Measurements from ENCODE around the gene FGFBP1.

FGFBP1 gene

DNA sequence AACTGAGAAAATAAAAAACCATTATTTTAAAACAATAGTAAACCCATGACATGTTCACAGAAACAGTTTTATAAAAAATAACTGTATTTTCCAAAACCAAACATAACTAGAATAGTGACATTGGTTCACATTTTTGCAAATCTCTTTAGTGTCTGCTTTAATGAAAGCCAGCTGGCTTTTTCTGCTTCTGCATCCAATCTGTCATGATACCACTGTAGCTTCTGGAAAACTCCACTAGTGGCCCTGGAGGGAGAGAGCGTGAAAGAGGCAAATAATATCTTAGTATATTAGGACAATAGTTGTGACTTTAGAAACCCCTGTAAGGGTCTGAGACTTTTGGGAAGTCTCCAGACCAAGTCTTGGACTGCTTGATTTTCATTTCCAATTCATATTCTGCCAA, 31.1 kb downstream of the FGFBP1 start:
- no peak overlapping the region for H3K4me3 ChIP-seq (replicated peaks; ENCODE audit: low read depth, low read length)
- TF ChIP-seq, protein P1, sequence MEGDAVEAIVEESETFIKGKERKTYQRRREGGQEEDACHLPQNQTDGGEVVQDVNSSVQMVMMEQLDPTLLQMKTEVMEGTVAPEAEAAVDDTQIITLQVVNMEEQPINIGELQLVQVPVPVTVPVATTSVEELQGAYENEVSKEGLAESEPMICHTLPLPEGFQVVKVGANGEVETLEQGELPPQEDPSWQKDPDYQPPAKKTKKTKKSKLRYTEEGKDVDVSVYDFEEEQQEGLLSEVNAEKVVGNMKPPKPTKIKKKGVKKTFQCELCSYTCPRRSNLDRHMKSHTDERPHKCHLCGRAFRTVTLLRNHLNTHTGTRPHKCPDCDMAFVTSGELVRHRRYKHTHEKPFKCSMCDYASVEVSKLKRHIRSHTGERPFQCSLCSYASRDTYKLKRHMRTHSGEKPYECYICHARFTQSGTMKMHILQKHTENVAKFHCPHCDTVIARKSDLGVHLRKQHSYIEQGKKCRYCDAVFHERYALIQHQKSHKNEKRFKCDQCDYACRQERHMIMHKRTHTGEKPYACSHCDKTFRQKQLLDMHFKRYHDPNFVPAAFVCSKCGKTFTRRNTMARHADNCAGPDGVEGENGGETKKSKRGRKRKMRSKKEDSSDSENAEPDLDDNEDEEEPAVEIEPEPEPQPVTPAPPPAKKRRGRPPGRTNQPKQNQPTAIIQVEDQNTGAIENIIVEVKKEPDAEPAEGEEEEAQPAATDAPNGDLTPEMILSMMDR (IDR thresholded peaks at IDR 0.05; ENCODE audit: low read length, missing control alignments), result no peak

GRCh38 chr4:15906020-15906443, 32.5 kb downstream of the FGFBP1 start:
- peak; percentile 14 for DNase-seq (ENCODE audit: low read depth)
- TF ChIP-seq, protein P1 (IDR thresholded peaks at IDR 0.05; ENCODE audit: low read length, missing control alignments), result no peak
- H3K4me3 ChIP-seq (replicated peaks; ENCODE audit: low read depth, low read length), result no peak overlapping the region

More for the DNA sequence above, 31.1 kb downstream of the FGFBP1 start:
- no peak for DNase-seq (ENCODE audit: low read depth)

GRCh38 chr4:15902746-15903145, 35.8 kb downstream of the FGFBP1 start:
- H3K4me3 ChIP-seq (replicated peaks; ENCODE audit: low read depth, low read length), result no peak overlapping the region
- DNase-seq (ENCODE audit: low read depth), result no peak

GRCh38 chr4:15901998-15902397, 36.5 kb downstream of the FGFBP1 start:
- DNase-seq (ENCODE audit: low read depth), result no peak
- H3K4me3 ChIP-seq (replicated peaks; ENCODE audit: low read depth, low read length), result no peak overlapping the region
- TF ChIP-seq, protein P1 (IDR thresholded peaks at IDR 0.05; ENCODE audit: low read length, missing control alignments), result no peak

More at GRCh38 chr4:15902746-15903145, 35.8 kb downstream of the FGFBP1 start:
- TF ChIP-seq, protein P1 (IDR thresholded peaks at IDR 0.05; ENCODE audit: low read length, missing control alignments), result no peak

- no peak for DNase-seq (ENCODE audit: low read depth)
- TF ChIP-seq, protein P1 (IDR thresholded peaks at IDR 0.05; ENCODE audit: low read length, missing control alignments), result no peak
- no peak overlapping the region for H3K4me3 ChIP-seq (replicated peaks; ENCODE audit: low read depth, low read length)
Observed at GRCh38 chr4:15901007-15901406, 37.5 kb downstream of the FGFBP1 start.

DNA sequence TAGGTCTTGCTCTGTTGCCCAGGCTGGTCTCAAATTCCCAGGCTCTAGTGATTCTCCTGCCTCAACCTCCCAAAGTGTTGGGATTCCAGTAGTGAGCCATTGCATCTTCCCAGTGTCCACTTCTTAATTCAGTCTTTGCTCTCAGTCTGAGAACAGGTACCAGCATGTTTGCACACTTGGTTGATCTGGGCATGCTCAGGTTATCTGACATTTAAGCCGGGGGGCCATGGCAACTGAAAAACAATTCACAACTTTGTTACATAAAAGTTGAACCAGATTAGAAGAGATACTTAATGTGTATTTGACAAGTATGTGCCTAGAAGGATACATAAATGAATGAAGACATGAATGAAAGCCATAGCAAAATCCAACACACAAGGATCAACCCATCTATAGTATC, 39.0 kb downstream of the FGFBP1 start:
- TF ChIP-seq, protein P1 (IDR thresholded peaks at IDR 0.05; ENCODE audit: low read length, missing control alignments), result no peak
- DNase-seq (ENCODE audit: low read depth), result no peak
- H3K4me3 ChIP-seq (replicated peaks; ENCODE audit: low read depth, low read length), result no peak overlapping the region

- H3K4me3 ChIP-seq (replicated peaks; ENCODE audit: low read depth, low read length), result no peak overlapping the region
- DNase-seq (ENCODE audit: low read depth), result no peak
Observed at GRCh38 chr4:15898902-15899301, 39.6 kb downstream of the FGFBP1 start.

More at GRCh38 chr4:15898902-15899301, 39.6 kb downstream of the FGFBP1 start:
- TF ChIP-seq, protein P1 (IDR thresholded peaks at IDR 0.05; ENCODE audit: low read length, missing control alignments), result no peak

All from fibroblast of pulmonary artery (primary cell).